ENCODE data around the gene C6orf62.
A peak's percentile ranks its signal among the peaks of the same experiment; 100 is the strongest.
"Not testable (repeated sequence)": the region's sequence is repeated elsewhere in the genome, so short reads cannot be mapped to it uniquely, and the experiment has no call there.

The C6orf62 gene

DNA sequence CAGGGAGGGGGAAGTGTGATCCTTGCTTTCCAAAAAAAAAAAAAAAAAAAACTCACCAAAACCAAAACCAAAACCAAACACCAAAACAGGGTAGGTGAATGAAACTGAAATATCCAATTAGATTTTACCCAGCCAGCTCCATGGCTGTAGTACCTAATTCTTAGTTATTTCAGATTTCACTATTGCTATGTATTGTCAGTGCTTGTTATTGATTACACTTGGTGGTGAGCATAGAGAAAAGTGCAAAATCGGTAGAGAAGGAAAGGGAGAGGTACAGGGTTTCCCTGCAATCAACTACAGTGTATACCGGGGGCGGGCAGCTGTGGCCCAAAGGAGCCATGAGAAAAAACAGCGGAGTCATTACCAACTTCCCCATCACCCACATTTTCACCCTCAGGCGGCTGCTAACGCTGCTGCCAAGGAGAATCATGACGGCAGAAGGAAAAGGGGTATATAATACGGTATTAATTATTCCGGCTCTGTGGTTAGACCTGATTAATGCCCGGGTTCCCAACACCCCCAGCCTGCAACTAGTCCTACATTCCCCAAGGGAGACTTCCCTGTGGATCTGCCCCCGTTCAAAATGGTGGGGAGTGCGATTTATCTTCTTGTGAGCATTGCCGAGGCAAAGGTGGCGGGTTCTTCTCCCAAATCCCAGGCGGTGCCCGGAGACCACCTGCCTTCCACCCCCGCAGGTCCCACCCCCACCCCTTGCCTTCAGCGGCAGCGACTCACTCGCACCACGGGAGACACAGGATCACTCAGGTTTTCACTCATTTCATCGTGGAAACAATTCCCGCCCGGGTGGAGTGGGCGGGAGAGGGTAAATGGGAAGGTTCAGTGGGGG is at the start of gene C6orf62:
TSS of gene C6orf62 (minus strand) at position 30 of the 847 bp plus-strand sequence. CDS start 486 bp downstream, outside the sequence.
- no peak for DNase-seq

DNA sequence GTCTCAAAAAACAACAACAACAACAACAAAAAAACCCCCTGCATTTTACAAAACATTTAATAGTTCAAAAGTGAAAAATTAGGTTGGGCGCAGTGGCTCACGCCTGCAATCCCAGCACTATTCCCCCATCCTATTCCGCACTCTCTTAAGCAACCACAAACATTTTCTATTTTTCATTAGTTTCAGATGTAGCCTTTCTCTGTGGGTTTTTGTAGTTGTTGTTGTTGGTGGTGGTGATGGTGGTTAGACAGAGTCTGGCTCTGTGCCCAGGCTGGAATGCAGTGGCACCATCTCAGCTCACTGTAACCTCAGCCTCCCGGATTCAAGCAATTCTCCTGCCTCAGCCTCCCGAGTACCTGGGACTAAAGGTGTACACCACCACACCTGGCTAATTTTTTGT is 49.4 kb upstream of the C6orf62 start:
- DNase-seq, result no peak

DNA sequence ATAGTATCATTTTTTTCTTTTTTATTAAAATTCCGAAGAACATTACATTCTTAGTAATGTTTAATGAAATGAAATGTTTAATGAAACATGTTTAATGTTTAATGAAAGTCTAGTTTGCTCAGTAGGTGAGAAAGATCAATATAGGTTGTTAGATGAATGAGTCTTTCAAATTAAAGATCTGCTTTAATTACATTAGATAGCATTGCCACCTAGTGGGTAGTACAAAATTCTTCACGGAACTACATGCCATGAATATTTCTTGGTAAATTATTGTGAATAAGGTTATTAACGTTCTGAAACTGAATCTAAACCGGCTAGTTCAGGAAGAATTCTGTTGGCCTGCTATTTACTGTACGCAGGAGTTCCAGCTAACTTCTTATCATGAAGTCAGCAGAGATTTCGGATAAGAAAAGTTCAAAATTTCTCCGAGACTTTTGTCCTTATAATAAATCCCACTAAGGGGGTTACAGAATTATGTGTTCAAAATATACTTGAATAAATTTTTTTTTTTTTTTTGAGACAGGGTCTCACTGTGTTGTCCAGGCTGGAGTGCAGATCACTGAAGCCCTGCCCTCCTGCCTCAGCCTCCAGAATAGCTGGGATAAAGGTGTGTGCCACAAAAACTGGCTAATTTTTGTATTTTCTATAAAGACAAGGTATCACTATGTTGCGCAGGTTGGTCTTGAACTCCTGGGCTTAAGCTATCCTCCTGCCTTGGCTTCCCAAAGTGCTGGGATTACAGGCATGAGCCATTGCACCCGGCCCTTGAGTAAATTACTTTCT is 47.9 kb upstream of the C6orf62 start:
- DNase-seq, result peak; percentile 24

DNA sequence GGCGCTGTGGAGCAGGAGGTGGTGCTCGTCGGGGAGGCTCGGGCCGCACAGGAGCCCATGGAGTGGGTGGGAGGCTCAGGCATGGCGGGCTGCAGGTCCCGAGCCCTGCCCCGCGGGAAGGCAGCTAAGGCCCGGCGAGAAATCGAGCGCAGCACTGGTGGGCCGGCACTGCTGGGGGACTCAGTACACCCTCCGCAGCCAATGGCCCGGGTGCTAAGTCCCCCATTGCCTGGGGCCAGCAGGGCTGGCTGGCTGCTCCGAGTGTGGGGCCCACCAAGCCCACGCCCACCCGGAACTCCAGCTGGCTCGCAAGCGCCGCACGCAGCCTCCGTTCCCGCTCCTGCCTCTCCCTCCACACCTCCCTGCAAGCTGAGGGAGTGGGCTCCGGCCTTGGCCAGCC is 47.0 kb upstream of the C6orf62 start:
- not testable (repeated sequence) for DNase-seq

DNA sequence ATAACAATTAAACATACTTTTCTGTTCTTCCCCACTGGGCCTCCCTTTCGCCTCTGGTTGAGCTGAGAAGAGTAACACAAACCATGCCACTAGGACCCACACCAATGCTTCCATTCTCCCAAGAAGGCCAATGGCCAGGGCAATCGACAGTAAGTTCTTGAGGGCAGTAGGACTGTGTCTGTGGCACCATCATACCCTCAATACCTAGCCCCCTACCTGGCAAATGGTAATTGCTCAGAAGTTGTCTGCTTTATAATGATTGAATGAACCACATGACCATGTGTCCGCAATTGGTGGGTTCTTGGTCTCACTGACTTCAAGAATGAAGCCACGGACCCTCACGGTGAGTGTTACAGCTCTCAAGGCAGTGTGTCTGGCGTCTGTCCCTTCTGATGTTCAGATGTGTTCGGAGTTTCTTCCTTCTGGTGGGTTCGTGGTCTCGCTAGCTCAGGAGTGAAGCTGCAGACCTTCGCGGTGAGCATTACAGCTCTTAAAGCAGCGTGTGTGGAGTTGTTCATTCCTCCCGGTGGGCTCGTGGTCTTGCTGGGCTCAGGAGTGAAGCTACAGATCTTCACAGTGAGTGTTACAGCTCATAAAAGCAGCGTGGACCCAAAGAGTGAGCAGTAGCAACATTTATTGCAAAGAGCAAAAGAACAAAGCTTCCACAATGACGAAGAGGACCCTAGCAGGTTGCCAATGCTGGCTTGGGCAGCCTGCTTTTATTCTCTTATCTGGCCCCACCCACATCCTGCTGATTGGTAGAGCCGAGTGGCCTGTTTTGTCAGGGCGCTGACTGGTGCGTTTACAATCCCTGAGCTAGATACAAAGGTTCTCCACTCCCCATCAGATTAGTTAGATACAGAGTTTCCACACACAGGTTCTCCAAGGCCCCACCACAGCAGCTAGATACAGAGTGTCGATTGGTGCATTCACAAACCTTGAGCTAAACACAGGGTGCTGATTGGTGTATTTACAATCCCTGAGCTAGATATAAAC is 46.2 kb upstream of the C6orf62 start:
- not testable (repeated sequence) for DNase-seq

DNA sequence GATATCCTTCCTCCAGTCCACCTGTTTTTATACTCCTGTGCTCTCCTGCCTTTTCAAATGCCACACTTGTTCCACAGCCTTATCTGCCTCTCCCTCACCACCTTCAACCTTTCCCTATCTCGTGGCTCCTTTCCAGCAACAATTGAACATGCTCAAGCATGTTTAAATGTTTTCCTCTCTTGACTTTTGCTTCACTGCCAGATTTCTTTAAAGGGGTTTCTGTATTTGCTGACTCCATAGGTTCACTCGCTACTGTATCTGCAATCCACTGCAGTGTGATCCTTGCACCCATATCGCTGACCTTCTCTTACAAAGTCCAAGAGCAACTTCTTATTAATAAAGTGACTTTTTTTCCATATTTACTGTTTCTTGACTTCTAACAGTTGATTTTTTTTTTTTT is 44.6 kb upstream of the C6orf62 start:
- peak; percentile 37 for DNase-seq

DNA sequence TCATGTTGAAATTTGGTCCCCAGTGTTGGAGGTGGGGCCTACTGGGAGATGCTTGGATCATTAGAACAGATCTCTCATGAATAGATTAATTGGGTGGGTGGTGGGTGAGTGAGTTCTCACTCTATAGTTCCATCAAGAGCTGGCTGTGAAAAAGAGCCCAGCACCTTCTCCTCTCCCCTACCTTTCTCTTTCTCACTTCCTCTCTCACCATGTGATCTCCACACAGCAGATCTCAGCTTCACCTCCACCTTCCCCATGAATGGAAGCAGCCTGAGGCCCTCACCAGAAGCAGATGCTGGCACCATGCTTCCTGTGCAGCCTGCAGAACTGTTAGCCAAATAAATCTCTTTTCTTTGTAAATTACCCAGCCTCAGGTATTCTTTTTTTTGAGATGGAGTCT is 42.9 kb upstream of the C6orf62 start:
- DNase-seq, result no peak

DNA sequence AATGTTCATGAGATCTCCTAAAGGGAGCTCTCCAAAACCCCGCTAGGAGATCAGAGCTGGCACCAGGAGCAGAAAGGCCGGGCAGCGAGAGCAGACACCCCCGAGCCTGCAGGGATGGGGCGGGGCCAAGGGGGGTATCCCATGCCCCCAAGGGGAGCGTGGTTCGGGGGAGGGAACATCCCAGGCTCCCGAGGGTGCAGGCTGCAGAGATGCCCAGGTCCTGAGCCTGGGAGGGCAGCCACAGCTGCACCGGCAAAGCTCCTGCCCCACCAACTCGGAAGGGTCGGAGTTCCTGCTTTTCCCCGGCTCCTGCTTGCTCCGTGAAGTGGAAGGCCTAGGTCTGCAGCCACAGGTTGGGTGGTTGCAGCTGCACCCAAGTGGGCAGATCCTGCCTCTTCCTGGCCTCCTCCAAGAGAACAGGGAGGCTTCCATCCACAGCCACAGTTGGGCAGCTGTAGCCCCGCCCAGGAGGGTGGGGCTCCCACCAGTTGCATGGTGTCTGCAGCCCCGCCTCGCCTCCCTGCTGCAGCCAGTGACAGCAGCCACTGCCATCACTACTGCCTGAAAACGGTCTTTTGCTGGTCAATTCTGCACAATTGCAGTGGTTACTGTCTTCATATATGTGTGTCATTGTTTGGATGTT is 42.4 kb upstream of the C6orf62 start:
- no peak for DNase-seq

DNA sequence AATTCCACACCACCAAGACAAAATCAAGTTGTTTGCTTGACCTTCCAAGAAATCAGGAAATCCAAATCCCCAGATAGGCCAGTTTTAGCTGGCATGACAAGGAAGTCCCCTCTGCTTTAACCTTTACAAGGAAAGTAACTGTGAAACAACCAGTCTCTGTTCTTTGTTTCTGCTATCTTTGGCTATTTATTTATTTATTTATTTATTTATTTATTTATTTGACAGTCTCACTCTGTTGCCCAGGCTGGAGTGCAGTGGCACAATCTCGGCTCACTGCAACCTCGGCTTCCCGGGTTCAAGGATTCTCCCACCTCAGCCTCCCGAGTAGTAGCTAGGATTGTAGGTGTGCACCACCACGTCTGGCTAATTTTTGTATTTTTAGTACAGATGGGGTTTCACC is 41.3 kb upstream of the C6orf62 start:
- no peak for DNase-seq

DNA sequence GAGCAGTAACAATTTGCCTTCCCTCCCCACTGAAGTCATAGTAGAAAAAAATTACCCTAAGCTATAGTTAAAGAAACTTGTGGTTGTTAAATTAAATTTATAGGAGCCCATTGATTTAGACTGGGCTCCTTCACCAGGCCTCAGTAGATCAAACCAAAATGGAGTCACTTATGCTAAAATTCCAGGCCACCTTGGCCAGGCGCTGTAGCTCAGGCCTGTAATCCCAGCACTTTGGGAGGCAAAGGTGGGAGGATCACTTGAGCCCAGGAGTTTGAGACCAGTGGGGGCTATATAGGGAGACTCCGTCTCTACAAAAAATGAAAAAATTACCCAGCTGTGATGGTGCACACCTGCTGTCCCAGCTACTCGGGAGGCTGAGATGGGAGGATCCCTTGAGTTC is 40.8 kb upstream of the C6orf62 start:
- DNase-seq, result no peak

DNA sequence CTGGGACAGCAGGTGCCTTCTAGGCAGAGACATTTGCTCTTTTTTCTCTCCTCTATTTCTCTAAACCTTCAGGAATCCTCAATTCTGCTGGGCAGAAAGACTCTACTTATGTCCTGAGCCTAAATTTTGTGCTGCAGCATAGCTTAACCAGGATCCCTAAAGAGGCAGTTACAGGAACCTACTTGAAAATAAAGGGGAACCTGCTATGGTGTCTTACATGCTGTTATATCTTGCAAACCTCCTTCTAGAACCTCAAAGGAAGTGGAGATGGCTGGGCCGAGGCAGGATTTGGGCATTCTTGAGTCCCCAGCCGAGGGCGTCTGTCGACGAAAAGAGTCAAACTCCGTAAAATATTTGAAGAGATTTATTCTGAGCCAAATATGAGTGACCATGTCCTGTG is 38.7 kb upstream of the C6orf62 start:
- no peak for DNase-seq

DNA sequence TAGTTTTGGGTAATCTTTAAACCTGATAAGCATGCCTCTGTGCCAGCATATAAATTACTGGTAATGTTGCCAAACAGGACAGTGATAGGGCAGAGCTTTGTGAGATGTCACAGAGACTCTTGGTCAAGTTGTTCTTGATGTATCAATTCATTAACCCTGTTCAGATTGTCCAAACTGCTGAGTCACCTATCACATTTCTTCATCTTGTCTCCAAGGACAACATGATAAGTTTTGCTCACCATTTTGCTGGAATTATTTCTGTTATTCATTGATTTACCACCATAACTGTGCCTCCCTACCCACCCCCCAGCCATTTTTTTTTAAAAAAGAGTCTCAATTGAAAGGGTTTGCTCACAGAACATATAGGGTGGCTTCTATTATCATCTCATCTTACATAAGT is 36.3 kb upstream of the C6orf62 start:
- no peak for DNase-seq

DNA sequence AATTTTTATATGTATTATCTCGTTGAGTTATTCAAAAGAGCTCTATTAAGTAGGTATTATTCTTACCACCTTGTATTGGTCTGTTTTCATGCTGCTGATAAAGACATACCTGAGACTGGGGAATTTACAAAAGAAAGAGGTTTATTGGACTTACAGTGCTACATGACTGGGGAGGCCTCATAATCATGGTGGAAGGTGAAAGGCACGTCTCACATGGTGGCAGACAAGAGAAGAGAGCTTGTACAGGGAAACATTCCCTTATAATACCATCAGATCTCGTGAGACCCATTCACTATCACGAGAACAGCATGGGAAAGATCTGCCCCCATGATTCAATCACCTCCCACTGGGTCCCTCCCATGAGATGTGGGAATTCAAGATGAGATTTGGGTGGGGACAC is 35.4 kb upstream of the C6orf62 start:
- not testable (repeated sequence) for DNase-seq

DNA sequence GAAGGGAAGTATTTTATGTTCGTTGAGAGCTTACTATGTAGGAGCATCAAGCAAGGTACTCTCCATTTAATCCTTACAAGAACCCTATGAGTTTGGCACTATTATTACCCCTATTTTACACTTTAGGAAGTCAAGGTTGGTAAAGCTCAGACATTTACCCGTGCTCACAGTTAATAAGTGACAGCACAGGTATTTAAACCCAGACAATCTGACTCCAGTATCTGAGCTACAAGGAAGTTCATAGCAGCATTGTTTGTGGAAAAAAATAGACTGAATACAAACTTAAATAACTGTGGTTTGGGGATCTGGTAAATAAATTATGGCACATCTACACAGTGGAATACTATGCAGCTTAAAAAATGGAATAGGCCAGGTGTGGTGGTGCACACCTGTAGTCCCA is 34.6 kb upstream of the C6orf62 start:
- DNase-seq, result no peak

DNA sequence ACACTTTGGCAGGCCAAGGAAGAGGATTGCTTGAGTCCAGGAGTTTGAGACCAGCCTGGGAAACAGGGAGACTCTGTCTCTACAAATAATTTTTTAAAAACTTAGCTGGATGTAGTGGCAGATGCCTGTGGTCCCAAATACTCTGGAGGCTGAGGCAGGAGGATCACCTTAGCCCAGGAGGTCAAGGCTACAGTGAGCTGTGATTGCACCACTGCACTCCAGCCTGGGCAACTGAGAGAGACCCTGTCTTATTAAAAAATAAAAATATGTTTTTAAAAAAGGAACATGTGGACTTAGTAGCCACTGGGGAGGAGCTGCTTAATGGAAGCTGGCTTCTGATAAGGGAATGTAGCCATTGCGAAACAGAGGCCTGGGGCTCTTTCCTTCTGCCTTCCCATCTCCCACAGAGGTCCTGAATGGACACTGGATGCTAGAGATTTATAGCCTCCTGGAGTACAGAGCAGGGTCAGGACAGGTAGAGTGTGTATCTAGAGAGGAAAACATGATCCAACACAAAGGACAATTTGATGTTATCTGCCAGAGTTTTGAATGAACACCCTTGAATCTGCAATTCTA is 34.1 kb upstream of the C6orf62 start:
- DNase-seq, result no peak

DNA sequence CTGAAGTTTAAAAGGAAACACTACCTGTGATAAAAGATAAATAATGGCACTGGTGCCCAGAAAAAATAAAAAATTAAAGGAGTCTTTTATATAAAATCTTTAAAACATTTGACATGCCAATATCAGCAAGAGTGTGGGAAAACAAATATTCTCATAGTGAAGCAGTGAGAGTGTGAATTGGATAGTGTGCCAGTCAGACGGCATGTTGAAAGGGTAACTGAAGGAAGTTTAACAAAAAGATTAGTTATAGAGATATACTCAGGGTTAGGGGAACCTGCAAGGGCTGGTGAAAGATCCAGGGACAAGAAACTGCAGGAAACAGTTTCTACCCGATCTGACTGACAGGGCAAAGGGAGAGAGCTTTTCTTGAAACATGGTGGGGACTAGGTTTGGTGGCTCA is 33.5 kb upstream of the C6orf62 start:
- DNase-seq, result no peak

DNA sequence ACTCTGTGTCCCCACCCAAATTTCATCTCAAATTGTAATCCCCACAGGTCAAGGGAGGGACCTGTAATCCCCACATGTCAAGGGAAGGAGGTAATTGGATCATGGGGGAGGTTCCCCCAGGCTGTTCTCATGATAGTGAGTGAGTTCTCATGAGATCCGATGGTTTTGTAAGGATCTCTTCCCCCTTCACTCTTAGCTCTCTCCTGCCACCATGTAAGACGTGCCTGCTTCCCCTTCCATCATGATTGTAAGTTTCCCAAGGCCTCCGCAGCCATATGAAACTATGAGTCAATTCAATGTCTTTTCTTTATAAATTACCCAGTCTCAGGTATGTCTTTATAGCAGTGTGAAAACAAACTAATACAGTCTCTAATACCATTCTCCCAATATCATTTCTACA is 31.9 kb upstream of the C6orf62 start:
- DNase-seq, result not testable (repeated sequence)

DNA sequence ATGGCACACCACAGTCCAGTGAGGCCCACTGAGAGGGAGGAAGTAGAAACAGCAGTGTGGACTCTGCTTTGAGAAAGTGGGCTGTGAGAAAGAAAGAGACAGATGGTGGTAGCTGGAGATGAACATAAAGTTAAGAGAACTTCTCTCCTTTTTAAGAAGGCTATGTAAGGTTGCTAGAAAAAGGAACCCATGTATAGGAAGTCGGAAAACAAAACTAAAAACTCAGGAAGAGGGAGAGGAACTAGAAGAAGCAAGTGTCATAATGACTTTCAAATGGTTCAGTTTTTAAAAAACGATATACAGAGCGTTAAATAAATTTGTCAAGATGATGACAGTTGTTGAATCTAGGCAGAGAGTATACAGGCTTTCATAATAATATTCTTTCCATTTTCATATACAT is 30.3 kb upstream of the C6orf62 start:
- no peak for DNase-seq

DNA sequence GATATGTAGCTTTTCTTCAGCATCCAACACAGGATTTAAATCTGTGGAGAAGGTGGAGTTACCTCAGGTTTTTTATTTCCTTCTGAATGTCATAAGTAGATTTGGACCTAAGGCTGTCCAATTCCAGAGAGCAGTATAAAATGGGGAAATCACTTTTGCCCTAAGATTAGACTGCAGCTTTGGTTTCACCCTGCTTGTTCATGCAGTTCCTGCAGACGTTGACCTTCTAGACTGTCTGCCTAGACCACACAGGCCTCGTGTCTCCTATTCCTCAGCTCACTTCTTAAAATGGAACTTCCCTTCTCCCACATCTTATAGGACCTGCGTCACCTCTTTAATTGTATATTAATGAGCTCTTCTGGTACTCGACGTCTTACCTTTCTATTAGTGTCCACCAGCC is 26.0 kb upstream of the C6orf62 start:
- DNase-seq, result no peak

DNA sequence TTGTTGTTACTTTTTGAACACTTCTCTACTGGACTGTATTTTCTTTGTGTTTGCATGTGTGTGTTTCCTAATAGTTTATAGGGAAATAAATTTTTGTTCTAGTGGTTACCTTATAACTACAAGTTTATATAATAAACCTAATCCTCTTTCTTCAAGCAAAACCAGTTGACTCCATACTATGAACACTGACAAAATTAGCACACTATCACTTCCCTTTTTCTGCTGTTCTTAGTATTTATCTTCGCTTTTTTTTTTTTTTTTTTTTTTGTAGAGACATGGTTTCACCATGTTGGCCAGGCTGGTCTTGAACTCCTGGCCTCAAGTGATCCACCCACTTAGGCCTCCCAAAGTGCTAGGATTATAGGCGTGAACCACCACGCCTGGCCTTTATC is 25.0 kb upstream of the C6orf62 start:
- DNase-seq, result no peak

DNA sequence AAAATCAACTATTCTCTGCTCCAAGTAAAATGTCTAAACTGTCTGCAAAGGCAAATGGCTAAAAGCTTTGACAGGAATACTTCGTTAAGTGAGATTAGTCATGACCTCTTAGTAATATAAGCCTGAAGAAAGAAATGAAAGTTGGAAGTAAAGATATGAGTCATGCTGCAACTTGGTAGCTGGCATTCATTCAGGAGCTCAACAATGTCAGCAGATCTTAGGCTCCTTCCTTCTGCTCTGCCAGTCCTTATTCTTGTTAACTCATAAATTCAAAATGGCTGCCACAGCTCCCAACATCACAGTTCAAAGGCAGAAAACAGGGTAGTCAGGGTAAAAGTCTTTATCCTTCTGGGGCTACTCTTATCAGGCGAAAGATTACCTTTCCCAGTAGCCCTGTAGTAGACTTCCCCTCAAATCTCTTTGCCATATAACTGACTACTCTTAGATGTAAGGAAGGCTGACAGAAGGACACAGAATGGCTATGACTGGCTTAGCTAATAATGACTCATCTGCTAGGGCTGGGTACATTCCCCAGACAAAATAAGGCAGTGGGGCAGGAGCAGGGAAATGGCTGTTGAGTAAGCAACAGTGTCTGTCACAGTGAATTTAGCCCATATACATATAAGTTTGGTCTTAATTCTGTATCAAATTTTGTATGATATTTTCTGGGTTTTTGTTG is 24.4 kb upstream of the C6orf62 start:
- no peak for DNase-seq

All from NCI-H510A treated with DMSO at 0.1 percent for 48 hours (cell line).